GM12864 (cell line): ENCODE data around the gene TTLL4.

Source experiments
- DNase-seq: peaks from one replicate; pipeline ENCODE4 v3.0.0-alpha.2; 2011; ENCODE audit warnings: low read depth
- H3K4me3 ChIP-seq: 2 replicates; pipeline ENCODE4 v1.5.1; 2011; ENCODE audit warnings: mild to moderate bottlenecking, low read depth, low read length, control low read depth
- CTCF ChIP-seq: IDR thresholded peaks from 2 replicates; pipeline ENCODE4 v1.5.1; 2011; ENCODE audit warnings: low read depth, mild to moderate bottlenecking, moderate library complexity, low read length, control low read depth, inconsistent platforms; ENCODE audit errors: missing control alignments

The TTLL4 gene

GRCh38 chr2:218792433-218792832, 81.8 kb downstream of the TTLL4 start:
- no peak for TF ChIP-seq CTCF
- H3K4me3 ChIP-seq = no peak overlapping the region
- DNase-seq = no peak

GRCh38 chr2:218796691-218797090, 86.1 kb downstream of the TTLL4 start:
- H3K4me3 ChIP-seq = no peak overlapping the region
- DNase-seq = no peak
- TF ChIP-seq CTCF = no peak

- DNase-seq = no peak
Observed at GRCh38 chr2:218798767-218799504, 88.3 kb downstream of the TTLL4 start.

GRCh38 chr2:218799990-218800389, 89.4 kb downstream of the TTLL4 start:
- DNase-seq = no peak
- no peak overlapping the region for H3K4me3 ChIP-seq
- no peak for TF ChIP-seq CTCF

More at GRCh38 chr2:218798767-218799504, 88.3 kb downstream of the TTLL4 start:
- no peak overlapping the region for H3K4me3 ChIP-seq
- TF ChIP-seq CTCF = no peak

GRCh38 chr2:218802386-218802994, 91.9 kb downstream of the TTLL4 start:
- H3K4me3 ChIP-seq = no peak overlapping the region
- no peak for TF ChIP-seq CTCF
- no peak for DNase-seq

- H3K4me3 ChIP-seq = no peak overlapping the region
- TF ChIP-seq CTCF = no peak
- DNase-seq = no peak
Observed at GRCh38 chr2:218804817-218805216, 94.2 kb downstream of the TTLL4 start.
